Naive thymus-derived CD4-positive, alpha-beta T cell (primary cell): Measurements from ENCODE around the gene EIPR1. TPM values are rescaled to one million over a fixed set of nuclear protein-coding genes. Genes with fewer than 3 reads are reported as not detected.

ENCODE experiments used
- ATAC-seq: fragments of 150-1000 bp; cut with Tn5 transposase; 2 replicates; pipeline ENCODE4 v1.10.0; 2021; ENCODE audit warnings: mild to moderate bottlenecking, moderate library complexity
- CTCF ChIA-PET: fragments of 350-600 bp; sonication (Branson Sonifier 250); formaldehyde crosslinking; loops from one replicate; lab custom pipeline; 2021; ENCODE audit warnings: antibody characterized with exemption; lab: Charles Lee
- POLR2A ChIA-PET: fragments of 350-600 bp; sonication (Branson Sonifier 250); formaldehyde crosslinking; loops from one replicate; lab custom pipeline; 2021; ENCODE audit warnings: antibody characterized with exemption, inconsistent platforms; lab: Charles Lee
- DNase-seq, 9 donors: peaks; one replicate each; pipeline versions ENCODE4 v3.0.0 to v3.0.0-alpha.2; 2020 to 2022; ENCODE audit warnings: mixed read lengths in 1 of 9
- H3K27ac ChIP-seq: one replicate; pipeline ENCODE4 v1.7.0; 2013; ENCODE audit warnings: mild to moderate bottlenecking, low read depth, low read length, moderate library complexity
- H3K27me3 ChIP-seq, 2 donors: one replicate each; pipeline ENCODE4 v1.7.0; 2013; ENCODE audit warnings: low read length in 2 of 2, mild to moderate bottlenecking in 2 of 2, moderate library complexity in 2 of 2; ENCODE audit not compliant: control insufficient read depth in 2 of 2, insufficient read depth in 2 of 2
- H3K36me3 ChIP-seq, 3 experiments: 1 replicate in 2 of 3; 2 replicates in 1 of 3; pipeline ENCODE4 v1.7.0; 2013; ENCODE audit warnings: low read length in 3 of 3, mild to moderate bottlenecking in 3 of 3, moderate library complexity in 1 of 3; ENCODE audit not compliant: insufficient read depth in 3 of 3, control insufficient read depth in 2 of 3
- H3K4me1 ChIP-seq, 2 donors: one replicate each; pipeline ENCODE4 v1.7.0; 2013; ENCODE audit warnings: low read length in 2 of 2, mild to moderate bottlenecking in 2 of 2, moderate library complexity in 1 of 2; ENCODE audit not compliant: control insufficient read depth in 2 of 2, insufficient read depth in 2 of 2
- H3K4me3 ChIP-seq: 2 replicates; pipeline ENCODE4 v1.7.0; 2013; ENCODE audit warnings: mild to moderate bottlenecking, low read length
- H3K9me3 ChIP-seq, 3 experiments: 1 replicate in 2 of 3; 2 replicates in 1 of 3; pipeline ENCODE4 v1.7.0; 2013; ENCODE audit warnings: low read length in 3 of 3; ENCODE audit not compliant: control insufficient read depth in 2 of 3
- H3K27ac Mint-ChIP-seq, 9 donors: one replicate each; pipeline ENCODE4 v1.8.0; 2020 to 2022; ENCODE audit warnings: mixed read lengths in 9 of 9, mild to moderate bottlenecking in 8 of 9, moderate library complexity in 5 of 9, inconsistent platforms in 2 of 9
- H3K27me3 Mint-ChIP-seq, 5 donors: one replicate each; pipeline ENCODE4 v1.8.0; 2021 to 2022; ENCODE audit warnings: mixed read lengths in 5 of 5, mild to moderate bottlenecking in 1 of 5
- H3K36me3 Mint-ChIP-seq, 5 donors: one replicate each; pipeline ENCODE4 v1.8.0; 2020 to 2022; ENCODE audit warnings: mixed read lengths in 5 of 5, mild to moderate bottlenecking in 3 of 5, inconsistent platforms in 1 of 5
- H3K4me1 Mint-ChIP-seq, 7 donors: one replicate each; pipeline ENCODE4 v1.8.0; 2020 to 2022; ENCODE audit warnings: mixed read lengths in 7 of 7, mild to moderate bottlenecking in 3 of 7, inconsistent platforms in 1 of 7
- H3K4me3 Mint-ChIP-seq, 10 donors: one replicate each; pipeline ENCODE4 v1.8.0; 2020 to 2022; ENCODE audit warnings: mild to moderate bottlenecking in 10 of 10, mixed read lengths in 10 of 10, moderate library complexity in 6 of 10, inconsistent platforms in 2 of 10
- H3K9me3 Mint-ChIP-seq, 11 donors: one replicate each; pipeline ENCODE4 v1.8.0; 2020 to 2022; ENCODE audit warnings: mixed read lengths in 11 of 11, mild to moderate bottlenecking in 4 of 11, inconsistent platforms in 1 of 11, moderate library complexity in 1 of 11
- intact Hi-C, 2 donors: fragments of 100-400 bp; cut with micrococcal nuclease; formaldehyde crosslinking; loops; one replicate each; pipeline ENCODE4 v1.15.1; 2023
- polyA plus RNA-seq, 2 donors: library from polyadenylated mRNA; unstranded; fragments of 300-500 nt; fragmentation: Illumina TruSeq; gene quantifications; one replicate each; pipeline ENCODE4 v1.2.3, GENCODE V29; 2021
- total RNA-seq, 6 experiments: library from RNA in 5 of 6; stranded (reverse) in 5 of 6; gene quantifications; 1 replicate in 5 of 6; 2 replicates in 1 of 6; pipeline ENCODE4 v1.2.3 and lab custom pipeline; 2021 to 2026

The EIPR1 gene
- total and polyA plus RNA-seq, 7 experiments from 2014 or later: 24.4 to 46.2 (median 27.3) TPM

DNA sequence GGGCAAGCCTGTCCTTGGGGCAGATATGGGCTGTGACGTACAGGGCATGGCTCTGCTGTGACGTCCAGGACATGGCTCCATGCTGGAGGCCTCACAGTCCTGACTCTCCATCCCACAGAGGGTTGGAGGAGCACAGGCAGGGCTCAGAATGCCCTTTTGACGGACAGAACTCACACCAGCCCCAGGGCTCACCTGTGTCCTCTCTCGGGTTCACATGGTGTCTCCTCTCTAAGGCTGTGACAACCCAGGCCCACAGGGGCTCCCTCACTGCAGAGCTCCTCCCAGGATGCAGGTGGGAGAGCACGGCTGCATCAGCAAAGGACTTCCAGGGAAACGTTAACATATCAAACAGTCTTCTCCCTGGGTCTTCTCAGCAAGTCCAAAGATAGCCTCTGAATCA, 133.8 kb downstream of the EIPR1 start:
- POLR2A ChIA-PET: no interaction called here
- no peak for DNase-seq
- Mint-ChIP-seq H3K27me3 (no peaks in the 10 kb centered on the region), H3K4me3 (peak overlapping the region in 3 of 10 donors; percentile 9 to 35 (median 23)), H3K4me1 (peaks cover 17 to 36% (median 22%) of the 10 kb centered on the region in 7 donors), H3K27ac (peak overlapping the region in 5 of 9 donors; percentile 22 to 80 (median 56)), H3K9me3 (peaks cover under 1 to 6% (median 1%) of the 10 kb centered on the region in 11 donors), H3K36me3 (peaks cover 2 to 21% (median 18%) of the 10 kb centered on the region in 5 donors)
- H3K36me3 ChIP-seq: no peaks in the 10 kb centered on the region
- CTCF ChIA-PET: interaction anchor here (1.4 kb wide), 1 partner anchor 21 kb away, joined by 6 read pairs; no protein-coding TSS in a partner anchor
- no peaks in the 10 kb centered on the region for H3K27me3 ChIP-seq
- ATAC-seq: no peak
- H3K4me3 ChIP-seq: no peak overlapping the region
- peaks cover 0 to 2% (median under 1%) of the 10 kb centered on the region in 3 experiments for H3K9me3 ChIP-seq
- intact Hi-C loops: loop anchor here in 1 of 2 donors (2.0 to 5.0 kb wide), 3 partner anchors 21 to 631 kb away; no protein-coding TSS in a partner anchor
- peaks cover 31 to 51% of the 10 kb centered on the region in 2 donors for H3K4me1 ChIP-seq
- H3K27ac ChIP-seq: no peak overlapping the region

DNA sequence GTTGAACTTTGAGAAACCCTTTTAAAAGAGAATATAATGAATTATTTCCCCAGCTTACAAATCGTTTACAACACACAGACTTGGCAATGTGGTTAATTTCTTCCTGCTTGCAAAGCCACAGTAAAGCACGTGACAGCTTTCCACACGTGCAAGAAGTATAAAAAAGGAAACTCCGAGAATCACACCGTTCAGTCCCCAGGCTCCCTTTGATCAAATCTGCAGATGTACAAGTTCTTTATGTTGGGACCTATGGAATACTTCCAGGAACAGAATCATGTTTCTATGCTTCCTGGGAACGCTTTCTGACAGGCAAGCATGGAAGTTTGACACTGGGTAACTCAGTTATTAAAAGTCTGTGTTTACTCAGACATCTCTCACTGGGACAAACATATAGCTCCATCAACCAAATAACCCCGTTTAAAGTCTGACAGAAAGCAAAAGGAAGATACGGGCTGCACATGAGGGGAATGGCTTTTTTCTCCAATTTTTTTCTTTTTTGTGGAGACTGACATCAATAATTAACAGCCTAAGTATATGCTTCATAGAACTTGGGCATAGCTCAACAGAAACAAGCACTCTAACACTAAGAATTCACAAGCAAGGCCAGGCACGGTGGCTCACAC, 134.8 kb downstream of the EIPR1 start:
- peak in 7 of 9 donors; percentile 62 to 79 (median 74) for DNase-seq
- Histone ChIP-seq H3K4me1 (peaks cover 33 to 59% of the 10 kb centered on the region in 2 donors), H3K4me3 (peak overlapping the region; percentile 12), H3K9me3 (no peaks in the 10 kb centered on the region), H3K36me3 (no peaks in the 10 kb centered on the region), H3K27me3 (no peaks in the 10 kb centered on the region), H3K27ac (peak overlapping the region; percentile 69)
- H3K27me3 Mint-ChIP-seq: no peaks in the 10 kb centered on the region
- H3K9me3 Mint-ChIP-seq: peaks cover 0 to 3% (median 0%) of the 10 kb centered on the region in 11 donors
- ChIA-PET POLR2A (interaction anchor here (0.7 to 1.1 kb wide), 2 partner anchors 56 to 596 kb away, joined by 3 read pairs; no protein-coding TSS in a partner anchor), CTCF (interaction anchor here (1.4 kb wide), 1 partner anchor 20 kb away, joined by 6 read pairs; no protein-coding TSS in a partner anchor)
- ATAC-seq: peak; percentile 90
- peak overlapping the region in 9 of 10 donors; percentile 29 to 86 (median 70) for H3K4me3 Mint-ChIP-seq
- intact Hi-C loops: loop anchor here in 1 of 2 donors (1.0 to 5.0 kb wide), 5 partner anchors 20 to 630 kb away; partner anchors contain the start of gene TRAPPC12
- peaks cover 17 to 36% (median 23%) of the 10 kb centered on the region in 7 donors for H3K4me1 Mint-ChIP-seq
- peaks cover 0 to 15% (median 10%) of the 10 kb centered on the region in 5 donors for H3K36me3 Mint-ChIP-seq
- H3K27ac Mint-ChIP-seq: peak overlapping the region in 6 of 9 donors; percentile 72 to 93 (median 86)

DNA sequence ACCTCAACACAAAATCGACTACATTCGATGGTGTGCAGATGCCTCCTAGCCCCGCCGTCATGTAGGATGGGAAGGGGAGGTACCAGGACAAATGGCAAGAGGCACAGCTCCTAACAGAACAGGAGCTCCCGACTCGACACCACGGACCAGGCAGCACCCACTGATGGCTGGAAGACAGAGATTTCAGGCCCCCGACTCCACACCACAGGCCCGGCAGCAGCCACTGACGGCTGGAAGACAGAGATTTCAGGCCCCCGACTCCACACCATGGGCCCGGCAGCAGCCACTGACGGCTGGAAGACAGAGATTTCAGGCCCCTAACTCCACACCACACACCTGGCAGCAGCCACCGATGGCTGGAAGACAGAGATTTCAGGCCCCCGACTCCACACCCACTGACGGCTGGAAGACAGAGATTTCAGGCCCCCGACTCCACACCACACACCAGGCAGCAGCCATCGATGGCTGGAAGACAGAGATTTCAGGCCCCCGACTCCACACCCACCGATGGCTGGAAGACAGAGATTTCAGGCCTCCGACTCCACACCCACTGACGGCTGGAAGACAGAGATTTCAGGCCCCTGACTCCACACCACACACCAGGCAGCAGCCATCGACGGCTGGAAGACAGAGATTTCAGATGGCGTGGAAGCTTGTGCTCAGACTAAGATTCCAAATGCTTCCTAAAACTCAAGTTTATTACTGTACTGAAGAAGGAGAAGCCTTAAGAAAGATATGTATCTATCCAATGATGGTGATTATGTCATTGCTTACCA, 135.5 kb downstream of the EIPR1 start:
- H3K4me3 Mint-ChIP-seq: peak overlapping the region in 9 of 10 donors; percentile 29 to 86 (median 70)
- peaks cover 0 to 12% (median 10%) of the 10 kb centered on the region in 5 donors for H3K36me3 Mint-ChIP-seq
- H3K36me3 ChIP-seq: no peaks in the 10 kb centered on the region
- H3K4me3 ChIP-seq: peak overlapping the region; percentile 18
- peak overlapping the region in 6 of 9 donors; percentile 72 to 93 (median 86) for H3K27ac Mint-ChIP-seq
- CTCF ChIA-PET: interaction anchor here (1.4 kb wide), 1 partner anchor 19 kb away, joined by 6 read pairs; no protein-coding TSS in a partner anchor
- intact Hi-C loops: loop anchor here in 1 of 2 donors (1.0 to 5.0 kb wide), 5 partner anchors 19 to 629 kb away; partner anchors contain the start of gene TRAPPC12
- H3K27ac ChIP-seq: peak overlapping the region; percentile 69
- no peaks in the 10 kb centered on the region for H3K9me3 ChIP-seq
- peaks cover 21 to 35% (median 25%) of the 10 kb centered on the region in 7 donors for H3K4me1 Mint-ChIP-seq
- H3K9me3 Mint-ChIP-seq: peaks cover 0 to 3% (median 0%) of the 10 kb centered on the region in 11 donors
- no peak for DNase-seq
- H3K4me1 ChIP-seq: peaks cover 33 to 59% of the 10 kb centered on the region in 2 donors
- H3K27me3 ChIP-seq: no peaks in the 10 kb centered on the region
- ATAC-seq: no peak
- no peaks in the 10 kb centered on the region for H3K27me3 Mint-ChIP-seq
- POLR2A ChIA-PET: interaction anchor here (0.7 to 1.1 kb wide), 2 partner anchors 57 to 595 kb away, joined by 3 read pairs; no protein-coding TSS in a partner anchor

DNA sequence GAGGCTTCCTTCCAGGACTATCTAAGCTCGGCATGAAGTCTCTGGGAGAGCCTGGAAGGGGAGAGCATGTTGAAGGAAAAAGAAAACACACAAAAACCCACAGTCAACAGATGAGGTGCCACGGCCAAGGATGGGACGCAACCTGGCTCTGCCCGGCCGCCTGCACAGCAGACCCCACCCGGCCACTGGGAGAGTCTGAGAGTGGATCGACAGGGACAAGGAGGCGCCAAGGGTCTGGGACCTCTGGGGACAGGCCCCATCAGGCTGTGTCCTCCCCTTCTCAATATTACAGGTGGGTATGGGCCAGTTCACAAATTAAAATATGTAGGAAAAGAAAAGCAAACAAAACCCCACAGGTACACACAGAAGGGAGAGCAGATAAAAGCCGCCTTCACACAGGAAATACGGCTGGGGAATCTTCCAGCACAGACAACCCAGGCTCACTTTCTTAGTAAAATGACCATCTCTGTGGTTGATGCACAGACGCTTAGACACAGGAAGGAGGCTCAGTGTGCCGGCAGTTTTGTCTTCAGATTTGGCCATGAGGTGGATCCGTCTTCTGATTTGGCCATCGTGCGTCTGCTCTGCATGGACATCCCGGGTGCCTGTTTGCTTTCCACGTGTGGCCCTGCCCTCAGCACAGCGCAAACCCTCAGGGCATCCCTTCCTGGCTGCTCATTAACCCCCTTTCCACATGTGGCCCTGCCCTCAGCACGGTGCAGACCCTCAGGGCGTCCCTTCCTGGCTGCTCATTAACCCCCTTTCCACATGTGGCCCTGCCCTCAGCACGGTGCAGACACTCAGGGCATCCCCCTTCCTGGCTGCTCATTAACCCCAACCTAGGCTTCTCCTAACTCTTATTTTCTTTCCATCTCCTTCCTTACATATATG, 138.4 kb downstream of the EIPR1 start:
- Histone ChIP-seq H3K36me3 (no peaks in the 10 kb centered on the region), H3K9me3 (no peaks in the 10 kb centered on the region), H3K27ac (no peak overlapping the region), H3K4me1 (peaks cover 33 to 59% of the 10 kb centered on the region in 2 donors), H3K27me3 (no peaks in the 10 kb centered on the region), H3K4me3 (no peak overlapping the region)
- intact Hi-C loops: loop anchor here in 1 of 2 donors (1.0 kb wide), 1 partner anchor 17 kb away; no protein-coding TSS in a partner anchor
- H3K27me3 Mint-ChIP-seq: no peaks in the 10 kb centered on the region
- peak overlapping the region in 1 of 9 donors; percentile 10 for H3K27ac Mint-ChIP-seq
- H3K9me3 Mint-ChIP-seq: no peaks in the 10 kb centered on the region
- H3K36me3 Mint-ChIP-seq: peaks cover 0 to 18% (median 4%) of the 10 kb centered on the region in 5 donors
- ChIA-PET CTCF (no interaction called here), POLR2A (no interaction called here)
- H3K4me3 Mint-ChIP-seq: peak overlapping the region in 1 of 10 donors; percentile 48
- DNase-seq (peak in 5 of 9 donors; percentile 26 to 35 (median 29)), ATAC-seq (peak; percentile 42)
- peaks cover 21 to 34% (median 28%) of the 10 kb centered on the region in 7 donors for H3K4me1 Mint-ChIP-seq

DNA sequence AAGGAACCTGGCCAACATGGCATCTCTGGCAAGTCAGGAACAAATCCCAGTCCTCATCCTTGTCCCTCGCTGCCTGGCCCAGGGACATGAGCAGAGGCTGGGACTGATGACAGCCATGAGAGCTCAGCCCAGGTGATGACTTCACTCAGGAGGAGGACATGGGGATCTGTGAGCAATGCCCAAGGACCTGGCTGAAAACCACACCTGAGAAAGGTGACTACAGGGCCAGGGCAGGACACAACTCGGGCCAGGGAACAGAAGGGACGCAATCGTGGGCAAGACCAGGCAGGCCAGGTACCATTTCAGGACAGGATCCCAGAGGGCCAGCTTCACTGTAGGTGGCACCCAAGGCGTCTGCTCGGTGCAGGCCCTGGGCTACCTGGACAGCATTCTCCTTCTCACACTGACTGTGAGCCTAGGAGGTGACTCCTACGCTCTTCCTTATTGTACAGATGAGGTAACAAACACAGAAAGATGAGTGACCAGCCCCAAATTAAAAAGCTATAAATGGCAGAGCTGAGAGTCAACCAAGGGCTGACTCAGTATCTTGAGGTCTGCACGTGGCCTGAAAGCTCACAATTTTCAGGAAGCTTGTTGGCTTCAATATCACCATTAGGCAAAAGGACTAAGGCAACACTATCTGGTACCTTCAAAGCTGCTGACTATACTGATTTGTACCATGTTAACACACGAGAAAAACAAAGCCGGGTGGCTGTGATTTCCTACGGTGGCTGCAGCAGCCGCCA, 141.1 kb downstream of the EIPR1 start:
- Histone ChIP-seq H3K27me3 (no peaks in the 10 kb centered on the region), H3K4me3 (no peak overlapping the region), H3K4me1 (peaks cover 17 to 34% of the 10 kb centered on the region in 2 donors), H3K9me3 (no peaks in the 10 kb centered on the region), H3K27ac (no peak overlapping the region), H3K36me3 (no peaks in the 10 kb centered on the region)
- DNase-seq (no peak), ATAC-seq (no peak)
- H3K27ac Mint-ChIP-seq: peak overlapping the region in 2 of 9 donors; percentile 14 to 17
- intact Hi-C loops: no loop called here
- H3K27me3 Mint-ChIP-seq: no peaks in the 10 kb centered on the region
- H3K36me3 Mint-ChIP-seq: peaks cover 0 to 44% (median 20%) of the 10 kb centered on the region in 5 donors
- peak overlapping the region in 1 of 10 donors; percentile 38 for H3K4me3 Mint-ChIP-seq
- ChIA-PET POLR2A (no interaction called here), CTCF (no interaction called here)
- H3K9me3 Mint-ChIP-seq: no peaks in the 10 kb centered on the region
- peaks cover 9 to 20% (median 15%) of the 10 kb centered on the region in 7 donors for H3K4me1 Mint-ChIP-seq
